ENCODE measurements around the gene LRP8. TPM values are rescaled to one million over a fixed set of nuclear protein-coding genes. Genes with fewer than 3 reads are reported as not detected.

LRP8 gene
- total and polyA plus RNA-seq, 2 experiments from 2014 or later: 2.4 to 2.7 TPM

DNA sequence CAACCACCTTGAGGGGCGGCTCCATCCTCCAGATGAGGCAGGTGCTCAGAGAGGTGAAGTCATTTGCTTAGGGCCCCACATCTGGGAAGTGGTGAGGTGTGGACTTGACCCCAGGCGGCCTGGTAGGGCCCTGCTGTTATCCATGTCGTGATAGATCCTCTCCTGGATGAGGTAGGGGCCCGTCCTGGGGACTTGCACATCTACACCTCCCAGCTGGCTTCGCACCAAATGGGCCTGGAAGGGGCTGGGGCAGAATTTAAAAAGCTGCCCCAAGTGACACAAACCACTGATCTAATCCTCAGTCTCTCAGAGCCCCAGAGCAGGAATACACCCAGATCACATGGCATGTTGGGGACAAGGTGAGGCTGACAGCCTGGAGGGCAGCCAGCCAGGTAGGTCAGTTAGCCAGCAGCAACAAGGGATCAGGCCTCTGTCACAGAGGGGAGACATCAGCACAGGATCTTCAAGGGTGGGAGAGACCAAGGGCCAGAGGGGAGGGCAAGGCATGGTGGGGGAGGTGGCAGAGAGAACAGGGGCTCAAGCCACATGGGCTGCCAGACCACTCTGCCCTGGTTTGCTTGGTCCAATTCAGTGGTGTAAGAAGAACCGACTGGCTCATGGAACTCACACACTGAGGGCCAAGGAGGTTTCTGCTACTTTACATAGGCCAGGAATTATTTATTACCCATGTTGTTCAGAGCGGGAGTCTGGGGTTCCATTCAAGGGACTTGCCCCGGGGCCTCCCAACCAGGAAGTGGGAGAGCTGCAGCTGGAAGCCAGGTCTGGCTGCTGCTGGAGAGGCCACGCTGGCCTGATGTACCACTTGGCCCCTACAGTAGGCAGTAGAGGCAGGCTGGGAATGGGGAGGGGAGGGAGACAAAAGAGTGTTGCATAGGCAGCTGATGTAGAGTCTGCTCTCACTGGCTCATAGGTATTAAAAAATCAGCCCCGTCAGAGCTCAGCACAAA lies 12.1 kb downstream of the LRP8 start:
- no peak overlapping the region for H2AFZ ChIP-seq
- peaks cover 4% of the 10 kb centered on the region for H3K4me1 ChIP-seq (ENCODE audit: insufficient read depth)
- 73% methylated on average over 10 of the region's 10 CpGs for WGBS (ENCODE audit: low lambda C conversion rate, missing lambda C conversion rate)
- H3K27ac ChIP-seq: no peak overlapping the region
- no peaks in the 10 kb centered on the region for H3K27me3 ChIP-seq
- no peaks in the 10 kb centered on the region for H3K79me2 ChIP-seq
- no peaks in the 10 kb centered on the region for H3K9me3 ChIP-seq (ENCODE audit: low read depth)
- H3K9me2 ChIP-seq (replicated peaks; ENCODE audit: insufficient read depth): no peaks in the 10 kb centered on the region
- H3K4me2 ChIP-seq: no peak overlapping the region
- DNase-seq (ENCODE audit: low spot score): peak; percentile 45
- H3K36me3 ChIP-seq (replicated peaks; ENCODE audit: insufficient read depth, low read depth): no peaks in the 10 kb centered on the region
- TF ChIP-seq EZH2 (IDR thresholded peaks at IDR 0.05; ENCODE audit: borderline replicate concordance): no peak
- TF ChIP-seq EZH2phosphoT487 (IDR thresholded peaks at IDR 0.05; ENCODE audit: low read depth, severe bottlenecking, unreplicated experiment): no peak
- H3K4me3 ChIP-seq: no peak overlapping the region
- H4K20me1 ChIP-seq (ENCODE audit: insufficient read depth, poor library complexity, severe bottlenecking): no peaks in the 10 kb centered on the region

DNA sequence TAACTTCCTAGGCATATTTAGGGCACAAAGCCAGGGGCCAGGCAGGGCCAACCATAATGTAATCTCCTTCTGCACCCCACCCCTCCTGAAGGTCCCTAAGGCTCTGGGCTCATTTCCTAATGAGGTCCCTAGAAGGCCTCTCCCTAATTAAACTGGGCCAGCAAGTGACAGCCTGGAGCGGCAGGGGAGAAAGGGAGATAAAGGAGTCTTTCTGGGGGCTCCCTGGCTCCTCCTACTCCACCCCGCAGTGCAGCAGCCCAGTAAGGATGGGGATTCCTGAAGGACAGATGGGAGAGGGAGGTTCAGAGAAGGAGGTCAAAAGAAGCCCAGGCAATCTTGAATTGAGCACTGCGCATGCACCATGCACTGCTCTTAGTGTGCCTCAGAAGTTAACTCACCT lies 12.8 kb downstream of the LRP8 start:
- Histone ChIP-seq H3K27ac (no peak overlapping the region), H3K36me3 (replicated peaks; ENCODE audit: insufficient read depth, low read depth) (no peaks in the 10 kb centered on the region), H3K4me2 (no peak overlapping the region), H4K20me1 (ENCODE audit: insufficient read depth, poor library complexity, severe bottlenecking) (no peaks in the 10 kb centered on the region), H2AFZ (no peak overlapping the region), H3K9me2 (replicated peaks; ENCODE audit: insufficient read depth) (no peaks in the 10 kb centered on the region), H3K27me3 (no peaks in the 10 kb centered on the region), H3K4me3 (no peak overlapping the region), H3K4me1 (ENCODE audit: insufficient read depth) (peaks cover 4% of the 10 kb centered on the region), H3K79me2 (no peaks in the 10 kb centered on the region), H3K9me3 (ENCODE audit: low read depth) (no peaks in the 10 kb centered on the region)
- TF ChIP-seq, protein P1, sequence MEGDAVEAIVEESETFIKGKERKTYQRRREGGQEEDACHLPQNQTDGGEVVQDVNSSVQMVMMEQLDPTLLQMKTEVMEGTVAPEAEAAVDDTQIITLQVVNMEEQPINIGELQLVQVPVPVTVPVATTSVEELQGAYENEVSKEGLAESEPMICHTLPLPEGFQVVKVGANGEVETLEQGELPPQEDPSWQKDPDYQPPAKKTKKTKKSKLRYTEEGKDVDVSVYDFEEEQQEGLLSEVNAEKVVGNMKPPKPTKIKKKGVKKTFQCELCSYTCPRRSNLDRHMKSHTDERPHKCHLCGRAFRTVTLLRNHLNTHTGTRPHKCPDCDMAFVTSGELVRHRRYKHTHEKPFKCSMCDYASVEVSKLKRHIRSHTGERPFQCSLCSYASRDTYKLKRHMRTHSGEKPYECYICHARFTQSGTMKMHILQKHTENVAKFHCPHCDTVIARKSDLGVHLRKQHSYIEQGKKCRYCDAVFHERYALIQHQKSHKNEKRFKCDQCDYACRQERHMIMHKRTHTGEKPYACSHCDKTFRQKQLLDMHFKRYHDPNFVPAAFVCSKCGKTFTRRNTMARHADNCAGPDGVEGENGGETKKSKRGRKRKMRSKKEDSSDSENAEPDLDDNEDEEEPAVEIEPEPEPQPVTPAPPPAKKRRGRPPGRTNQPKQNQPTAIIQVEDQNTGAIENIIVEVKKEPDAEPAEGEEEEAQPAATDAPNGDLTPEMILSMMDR (IDR thresholded peaks at IDR 0.05; ENCODE audit: poor library complexity): no peak
- TF ChIP-seq EZH2 (IDR thresholded peaks at IDR 0.05; ENCODE audit: borderline replicate concordance): no peak
- no peak for TF ChIP-seq EZH2phosphoT487 (IDR thresholded peaks at IDR 0.05; ENCODE audit: low read depth, severe bottlenecking, unreplicated experiment)
- WGBS (ENCODE audit: low lambda C conversion rate, missing lambda C conversion rate): 94% methylated on average over 3 of the region's 3 CpGs
- no peak for DNase-seq (ENCODE audit: low spot score)

DNA sequence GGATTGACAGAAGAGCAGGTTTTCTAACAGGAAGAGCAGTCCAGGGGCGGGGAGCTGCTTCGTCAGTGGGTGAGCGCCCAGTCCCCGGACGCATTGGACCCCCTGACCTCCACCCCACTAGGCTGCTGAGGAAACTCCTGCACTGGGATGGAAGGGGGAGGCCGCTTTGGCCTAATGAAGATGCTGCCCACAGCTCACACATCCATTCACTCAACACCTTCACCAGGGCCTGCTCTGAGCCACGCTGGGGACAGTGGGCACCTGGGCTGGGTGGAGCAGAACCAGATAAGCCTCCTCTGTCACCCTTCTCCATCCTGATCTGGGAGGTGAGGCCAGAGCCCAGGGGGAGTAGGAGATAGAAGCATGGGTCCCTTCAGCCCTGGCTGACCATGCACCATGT lies 13.3 kb downstream of the LRP8 start:
- 95% methylated on average over 7 of the region's 7 CpGs for whole genome bisulfite sequencing (ENCODE audit: low lambda C conversion rate, missing lambda C conversion rate)
- H3K4me2 ChIP-seq: no peak overlapping the region
- H3K9me3 ChIP-seq (ENCODE audit: low read depth): no peaks in the 10 kb centered on the region
- peaks cover 4% of the 10 kb centered on the region for H3K4me1 ChIP-seq (ENCODE audit: insufficient read depth)
- H2AFZ ChIP-seq: no peak overlapping the region
- no peaks in the 10 kb centered on the region for H3K9me2 ChIP-seq (replicated peaks; ENCODE audit: insufficient read depth)
- H3K79me2 ChIP-seq: no peaks in the 10 kb centered on the region
- no peak overlapping the region for H3K27ac ChIP-seq
- no peaks in the 10 kb centered on the region for H3K27me3 ChIP-seq
- no peaks in the 10 kb centered on the region for H4K20me1 ChIP-seq (ENCODE audit: insufficient read depth, poor library complexity, severe bottlenecking)
- TF ChIP-seq, protein P1 (IDR thresholded peaks at IDR 0.05; ENCODE audit: poor library complexity): no peak
- TF ChIP-seq EZH2 (IDR thresholded peaks at IDR 0.05; ENCODE audit: borderline replicate concordance): no peak
- TF ChIP-seq EZH2phosphoT487 (IDR thresholded peaks at IDR 0.05; ENCODE audit: low read depth, severe bottlenecking, unreplicated experiment): no peak
- no peaks in the 10 kb centered on the region for H3K36me3 ChIP-seq (replicated peaks; ENCODE audit: insufficient read depth, low read depth)
- DNase-seq (ENCODE audit: low spot score): no peak
- no peak overlapping the region for H3K4me3 ChIP-seq

DNA sequence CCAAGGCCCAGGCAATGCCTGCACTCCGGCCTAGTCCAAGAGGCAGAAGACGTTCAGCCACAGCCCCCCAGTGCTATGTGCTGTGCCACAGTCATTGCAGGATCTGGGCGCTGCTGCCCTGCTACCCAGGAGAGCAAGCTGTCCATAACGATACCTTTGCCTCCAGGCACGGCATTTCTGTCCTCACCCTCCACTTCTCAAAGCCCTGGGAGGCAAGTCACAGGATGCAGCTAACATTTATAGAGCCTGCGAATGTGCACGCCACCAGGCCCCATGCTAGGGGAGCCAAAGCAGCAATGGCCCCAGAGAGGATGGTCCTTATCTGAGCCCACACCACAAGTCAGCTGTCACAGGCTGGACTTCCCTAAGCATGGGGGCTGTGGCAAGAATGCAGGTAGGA lies 13.8 kb downstream of the LRP8 start:
- Histone ChIP-seq H4K20me1 (ENCODE audit: insufficient read depth, poor library complexity, severe bottlenecking) (no peaks in the 10 kb centered on the region), H3K79me2 (no peaks in the 10 kb centered on the region), H3K36me3 (replicated peaks; ENCODE audit: insufficient read depth, low read depth) (no peaks in the 10 kb centered on the region), H3K4me2 (no peak overlapping the region), H3K4me1 (ENCODE audit: insufficient read depth) (peaks cover 4% of the 10 kb centered on the region), H3K9me3 (ENCODE audit: low read depth) (no peaks in the 10 kb centered on the region), H3K4me3 (no peak overlapping the region), H3K27ac (no peak overlapping the region), H3K9me2 (replicated peaks; ENCODE audit: insufficient read depth) (no peaks in the 10 kb centered on the region), H3K27me3 (no peaks in the 10 kb centered on the region), H2AFZ (no peak overlapping the region)
- WGBS (ENCODE audit: low lambda C conversion rate, missing lambda C conversion rate): 90% methylated on average over 7 of the region's 7 CpGs
- TF ChIP-seq EZH2phosphoT487 (IDR thresholded peaks at IDR 0.05; ENCODE audit: low read depth, severe bottlenecking, unreplicated experiment) (no peak), EZH2 (IDR thresholded peaks at IDR 0.05; ENCODE audit: borderline replicate concordance) (no peak)
- TF ChIP-seq, protein P1 (IDR thresholded peaks at IDR 0.05; ENCODE audit: poor library complexity): no peak
- no peak for DNase-seq (ENCODE audit: low spot score)

All from hepatocyte (in vitro differentiated cells).